Brain microvascular endothelial cell (primary cell): ENCODE results near the gene EOGT.

Source experiments
- DNase-seq: peaks from one replicate; pipeline ENCODE4 v3.0.0-alpha.2; 2020
- H3K27ac ChIP-seq: fragments of 250-450 bp; sonication (Bioruptor Pico); 2 replicates; pipeline ENCODE4 v1.5.1; 2020; ENCODE audit warnings: mild to moderate bottlenecking, moderate library complexity
- H3K27me3 ChIP-seq: fragments of 250-450 bp; sonication (Bioruptor Pico); replicated peaks from 2 replicates; pipeline ENCODE4 v1.5.1; 2020; ENCODE audit warnings: mild to moderate bottlenecking
- H3K36me3 ChIP-seq: fragments of 250-450 bp; sonication (Bioruptor Pico); replicated peaks from 2 replicates; pipeline ENCODE4 v1.5.1; 2020; ENCODE audit warnings: mild to moderate bottlenecking
- H3K4me3 ChIP-seq: 2 replicates; pipeline ENCODE4 v1.5.1; 2011; ENCODE audit warnings: low read depth, mild to moderate bottlenecking, control low read depth, low read length, moderate library complexity
- CTCF ChIP-seq: IDR thresholded peaks from 2 replicates; pipeline ENCODE4 v1.5.1; 2011; ENCODE audit warnings: low read depth, mild to moderate bottlenecking, moderate library complexity, low read length, control low read depth, inconsistent platforms; ENCODE audit errors: missing control alignments
- in situ Hi-C: cut with HindIII; loops from 2 replicates; pipeline ENCODE4 v1.10.0; 2017; ENCODE audit warnings: low sequenced_read_pairs, low pct_ligation_motif_present

The EOGT gene

GRCh38 chr3:68999158-68999557 lies 14.3 kb downstream of the EOGT start:
- H3K36me3 ChIP-seq: peaks cover 40% of the 10 kb centered on the region
- no peak for DNase-seq
- TF ChIP-seq CTCF: no peak
- H3K27me3 ChIP-seq: no peaks in the 10 kb centered on the region
- in situ Hi-C loops: no loop called here
- H3K27ac ChIP-seq: no peak overlapping the region
- H3K4me3 ChIP-seq: no peak overlapping the region

- in situ Hi-C loops: no loop called here
- H3K27me3 ChIP-seq: no peaks in the 10 kb centered on the region
- TF ChIP-seq CTCF: no peak
- H3K27ac ChIP-seq: no peak overlapping the region
- peaks cover 36% of the 10 kb centered on the region for H3K36me3 ChIP-seq
- no peak overlapping the region for H3K4me3 ChIP-seq
- DNase-seq: no peak
These were observed 15.6 kb downstream of the EOGT start for GRCh38 chr3:68997887-68998286.

GRCh38 chr3:68996356-68996995 lies 17.0 kb downstream of the EOGT start:
- no peak overlapping the region for H3K4me3 ChIP-seq
- DNase-seq: peak; percentile 52
- H3K36me3 ChIP-seq: peaks cover 23% of the 10 kb centered on the region
- H3K27me3 ChIP-seq: no peaks in the 10 kb centered on the region
- no peak for TF ChIP-seq CTCF
- H3K27ac ChIP-seq: no peak overlapping the region
- in situ Hi-C loops: no loop called here

GRCh38 chr3:68988740-68989139 lies 24.7 kb downstream of the EOGT start:
- Histone ChIP-seq H3K4me3 (no peak overlapping the region), H3K27ac (peak overlapping the region; percentile 51), H3K36me3 (peaks cover 31% of the 10 kb centered on the region), H3K27me3 (no peaks in the 10 kb centered on the region)
- TF ChIP-seq CTCF: no peak
- in situ Hi-C loops: no loop called here
- DNase-seq: no peak

- no peak for TF ChIP-seq CTCF
- Histone ChIP-seq H3K4me3 (no peak overlapping the region), H3K27ac (no peak overlapping the region), H3K36me3 (peaks cover 38% of the 10 kb centered on the region), H3K27me3 (no peaks in the 10 kb centered on the region)
- DNase-seq: no peak
- in situ Hi-C loops: no loop called here
These were observed 26.2 kb downstream of the EOGT start for GRCh38 chr3:68987322-68987721.
